Loucy (cell line): ENCODE data around the gene EDAR.
A peak's percentile ranks its signal among the peaks of the same experiment; 100 is the strongest.

Experiments used
- H2AFZ ChIP-seq: fragments of 200-600 bp; sonication (generic); 2 replicates; pipeline ENCODE4 v1.6.0; 2016; ENCODE audit warnings: antibody characterized with exemption, mild to moderate bottlenecking, low read length, moderate library complexity
- H3F3A ChIP-seq: fragments of 200-600 bp; 2 replicates; pipeline ENCODE4 v1.6.0; 2016; ENCODE audit warnings: antibody characterized with exemption, low read depth, mild to moderate bottlenecking
- H3K27me3 ChIP-seq: fragments of 200-600 bp; sonication (generic); 2 replicates; pipeline ENCODE4 v1.6.1; 2014; ENCODE audit warnings: low read length, mild to moderate bottlenecking; ENCODE audit not compliant: insufficient read depth, poor library complexity, severe bottlenecking
- H3K36me3 ChIP-seq: fragments of 200-600 bp; sonication (generic); 2 replicates; pipeline ENCODE4 v1.6.1; 2016; ENCODE audit warnings: low read length; ENCODE audit not compliant: insufficient read depth
- H3K4me1 ChIP-seq: fragments of 200-600 bp; sonication (generic); 2 replicates; pipeline ENCODE4 v1.5.1; 2014; ENCODE audit warnings: low read length, mild to moderate bottlenecking; ENCODE audit not compliant: insufficient read depth, poor library complexity, severe bottlenecking
- H3K4me2 ChIP-seq: fragments of 200-600 bp; sonication (generic); 2 replicates; pipeline ENCODE4 v1.6.0; 2014; ENCODE audit warnings: antibody characterized with exemption, low read length, low read depth, mild to moderate bottlenecking; ENCODE audit not compliant: poor library complexity, severe bottlenecking
- H3K4me3 ChIP-seq: fragments of 200-600 bp; sonication (generic); 2 replicates; pipeline ENCODE4 v1.5.1; 2014; ENCODE audit warnings: low read length, mild to moderate bottlenecking, mixed read lengths; ENCODE audit not compliant: poor library complexity, severe bottlenecking
- H3K79me2 ChIP-seq: fragments of 200-600 bp; sonication (generic); 2 replicates; pipeline ENCODE4 v1.6.1; 2014; ENCODE audit warnings: low read length; ENCODE audit not compliant: insufficient read depth
- H3K9ac ChIP-seq: fragments of 200-600 bp; sonication (generic); 2 replicates; pipeline ENCODE4 v1.6.0; 2014; ENCODE audit warnings: mild to moderate bottlenecking, low read depth, low read length, moderate library complexity; ENCODE audit not compliant: poor library complexity, severe bottlenecking
- H3K9me2 ChIP-seq: fragments of 200-600 bp; sonication (generic); replicated peaks from 2 replicates; pipeline ENCODE4 v1.6.1; 2016; ENCODE audit warnings: low read depth, low read length, mixed read lengths
- H3K9me3 ChIP-seq: fragments of 200-600 bp; sonication (generic); 2 replicates; pipeline ENCODE4 v1.6.1; 2014; ENCODE audit warnings: mild to moderate bottlenecking, antibody characterized with exemption, low read length, low read depth; ENCODE audit not compliant: insufficient read depth
- H4K20me1 ChIP-seq: fragments of 200-600 bp; sonication (generic); 2 replicates; pipeline ENCODE4 v1.6.0; 2014; ENCODE audit warnings: antibody characterized with exemption, low read length, mild to moderate bottlenecking; ENCODE audit not compliant: insufficient read depth, poor library complexity, severe bottlenecking
- CTCF ChIP-seq: fragments of 200-600 bp; sonication (generic); conservative IDR thresholded peaks from 2 replicates; pipeline ENCODE4 v1.5.1; 2014; ENCODE audit warnings: mild to moderate bottlenecking, antibody characterized with exemption, low read length
- EZH2phosphoT487 ChIP-seq: fragments of 200-600 bp; IDR thresholded peaks from 2 replicates; pipeline ENCODE4 v1.6.1; 2018; ENCODE audit warnings: antibody characterized with exemption, mild to moderate bottlenecking, moderate library complexity, borderline replicate concordance

Gene EDAR

GRCh38 chr2:108941161-108941665, 47.8 kb downstream of the EDAR start:
- H3K4me2 ChIP-seq = no peak overlapping the region
- no peak for TF ChIP-seq CTCF
- no peak for TF ChIP-seq EZH2phosphoT487
- H3K27me3 ChIP-seq = no peaks in the 10 kb centered on the region
- H2AFZ ChIP-seq = no peak overlapping the region
- no peaks in the 10 kb centered on the region for H4K20me1 ChIP-seq
- no peaks in the 10 kb centered on the region for H3K9me2 ChIP-seq
- H3F3A ChIP-seq = no peaks in the 10 kb centered on the region
- H3K36me3 ChIP-seq = no peaks in the 10 kb centered on the region
- H3K9ac ChIP-seq = no peak overlapping the region
- H3K4me3 ChIP-seq = no peak overlapping the region
- no peaks in the 10 kb centered on the region for H3K79me2 ChIP-seq
- no peaks in the 10 kb centered on the region; the same call in 1 of the 2 replicates for H3K9me3 ChIP-seq
- no peaks in the 10 kb centered on the region for H3K4me1 ChIP-seq

GRCh38 chr2:108940156-108940555, 48.9 kb downstream of the EDAR start:
- H2AFZ ChIP-seq = no peak overlapping the region

GRCh38 chr2:108938077-108938710, 50.8 kb downstream of the EDAR start:
- Histone ChIP-seq H3K27me3 (no peaks in the 10 kb centered on the region), H2AFZ (peak overlapping the region; percentile 46; the same call in 1 of the 2 replicates), H3K4me2 (no peak overlapping the region)

More at GRCh38 chr2:108940156-108940555, 48.9 kb downstream of the EDAR start:
- Histone ChIP-seq H3F3A (no peaks in the 10 kb centered on the region), H3K36me3 (no peaks in the 10 kb centered on the region), H3K9ac (no peak overlapping the region), H3K27me3 (no peaks in the 10 kb centered on the region), H3K4me1 (no peaks in the 10 kb centered on the region), H4K20me1 (no peaks in the 10 kb centered on the region), H3K4me2 (no peak overlapping the region), H3K4me3 (no peak overlapping the region), H3K79me2 (no peaks in the 10 kb centered on the region), H3K9me2 (no peaks in the 10 kb centered on the region), H3K9me3 (no peaks in the 10 kb centered on the region)
- TF ChIP-seq EZH2phosphoT487 = no peak
- TF ChIP-seq CTCF = no peak

More at GRCh38 chr2:108938077-108938710, 50.8 kb downstream of the EDAR start:
- Histone ChIP-seq H3K4me1 (no peaks in the 10 kb centered on the region), H3K9me3 (no peaks in the 10 kb centered on the region), H3F3A (no peaks in the 10 kb centered on the region), H4K20me1 (no peaks in the 10 kb centered on the region), H3K9me2 (no peaks in the 10 kb centered on the region), H3K9ac (no peak overlapping the region), H3K36me3 (no peaks in the 10 kb centered on the region), H3K79me2 (no peaks in the 10 kb centered on the region), H3K4me3 (no peak overlapping the region)
- TF ChIP-seq EZH2phosphoT487 (no peak), CTCF (no peak)
